ENCODE results near the gene NRXN3. TPM values are rescaled to one million over a fixed set of nuclear protein-coding genes. Genes with fewer than 3 reads are reported as not detected.
A peak's percentile ranks its signal among the peaks of the same experiment; 100 is the strongest.

NRXN3 gene
- total RNA-seq, 1 experiment from 2014 or later = not detected

DNA sequence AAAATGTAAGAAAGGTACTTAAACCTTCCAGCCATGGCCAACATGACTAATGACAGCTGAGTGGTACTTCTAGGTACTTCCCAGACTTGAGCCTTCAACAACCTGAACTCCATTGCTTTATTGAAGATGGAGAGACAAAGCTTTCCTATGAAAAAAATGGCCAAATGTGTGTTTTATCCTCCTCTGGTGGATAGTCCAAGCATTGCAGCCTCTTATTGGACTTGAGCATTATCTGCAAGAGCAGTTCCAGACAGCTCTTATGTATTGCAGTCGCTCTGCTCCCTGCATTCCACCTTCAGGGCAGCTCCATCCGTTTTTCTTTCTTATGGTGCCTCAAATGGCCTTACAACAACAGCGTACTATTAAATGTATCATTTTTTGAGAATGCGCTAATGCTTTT, 588.2 kb downstream of the NRXN3 start:
- H3K36me3 ChIP-seq (ENCODE audit: control insufficient read depth in 1 of 2, insufficient read depth in 2 of 2, low read length in 2 of 2) = no peaks in the 10 kb centered on the region
- H3K27me3 ChIP-seq (ENCODE audit: insufficient read depth, low read length) = no peaks in the 10 kb centered on the region
- ATAC-seq = peak; percentile 34; the same call in 1 of the 2 replicates
- BruUV-seq (replicated peaks) = no TSS peak
- no peaks in the 10 kb centered on the region for H3K9me3 ChIP-seq (ENCODE audit: control insufficient read depth in 1 of 2, insufficient read depth in 1 of 2, low read depth in 1 of 2, low read length in 2 of 2)
- H3K9ac ChIP-seq (ENCODE audit: low read length) = no peak overlapping the region
- H3K4me3 ChIP-seq (replicated peaks in 1 of 2; ENCODE audit: low read depth in 1 of 2, low read length in 2 of 2) = no peak overlapping the region
- DNase-seq (ENCODE audit: low read depth, low spot score) = peak; percentile 4
- TF ChIP-seq CTCF (IDR thresholded peaks at IDR 0.05 in 2 of 3, conservative IDR thresholded peaks at IDR 0.05 in 1 of 3; ENCODE audit: borderline replicate concordance in 1 of 3, insufficient read depth in 1 of 3, low read depth in 2 of 3, low read length in 2 of 3) (peak in 2 of 3 experiments; percentile 48 to 57; a peak in 4 of 6 replicates), ATF3 (IDR thresholded peaks at IDR 0.05) (no peak)
- RAD21 ChIA-PET (ENCODE audit: low non-redundant PET in 1 of 2, low total read pairs in 2 of 2, uncharacterized antibody in 2 of 2, unreplicated experiment in 2 of 2) = no interaction called here
- H3K4me1 ChIP-seq (ENCODE audit: control insufficient read depth in 1 of 2, insufficient read depth in 2 of 2, low read length in 2 of 2) = no peaks in the 10 kb centered on the region
- no peak overlapping the region for H3K4me2 ChIP-seq (ENCODE audit: low read length)
- POLR2A ChIA-PET = no interaction called here
- H3K27ac ChIP-seq (ENCODE audit: low read depth, low read length) = no peak overlapping the region
- no peaks in the 10 kb centered on the region for H4K20me1 ChIP-seq (ENCODE audit: insufficient read depth)
- H3K79me2 ChIP-seq (ENCODE audit: insufficient read depth, low read length) = no peaks in the 10 kb centered on the region
- no peaks in the 10 kb centered on the region for H3K9me2 ChIP-seq (ENCODE audit: insufficient read depth)
- intact Hi-C loops (cut with micrococcal nuclease) = no loop called here
- CTCF ChIA-PET = interaction anchor here (0.7 kb wide), 1 partner anchor 15 kb away, joined by 3 read pairs; no protein-coding TSS in a partner anchor
- H2AFZ ChIP-seq (ENCODE audit: low read depth, low read length, poor library complexity, severe bottlenecking) = no peak overlapping the region

- ATAC-seq (no peak), DNase-seq (ENCODE audit: low read depth, low spot score) (no peak)
- Histone ChIP-seq H3K4me3 (replicated peaks in 1 of 2; ENCODE audit: low read depth in 1 of 2, low read length in 2 of 2) (no peak overlapping the region), H4K20me1 (ENCODE audit: insufficient read depth) (no peaks in the 10 kb centered on the region), H3K27ac (ENCODE audit: low read depth, low read length) (no peak overlapping the region), H3K27me3 (ENCODE audit: insufficient read depth, low read length) (no peaks in the 10 kb centered on the region), H2AFZ (ENCODE audit: low read depth, low read length, poor library complexity, severe bottlenecking) (no peak overlapping the region), H3K9ac (ENCODE audit: low read length) (no peak overlapping the region), H3K79me2 (ENCODE audit: insufficient read depth, low read length) (no peaks in the 10 kb centered on the region), H3K9me2 (ENCODE audit: insufficient read depth) (no peaks in the 10 kb centered on the region), H3K9me3 (ENCODE audit: control insufficient read depth in 1 of 2, insufficient read depth in 1 of 2, low read depth in 1 of 2, low read length in 2 of 2) (no peaks in the 10 kb centered on the region), H3K4me2 (ENCODE audit: low read length) (no peak overlapping the region), H3K36me3 (ENCODE audit: control insufficient read depth in 1 of 2, insufficient read depth in 2 of 2, low read length in 2 of 2) (no peaks in the 10 kb centered on the region), H3K4me1 (ENCODE audit: control insufficient read depth in 1 of 2, insufficient read depth in 2 of 2, low read length in 2 of 2) (no peaks in the 10 kb centered on the region)
- BruUV-seq (replicated peaks) = no TSS peak
- POLR2A ChIA-PET = no interaction called here
- RAD21 ChIA-PET (ENCODE audit: low non-redundant PET in 1 of 2, low total read pairs in 2 of 2, uncharacterized antibody in 2 of 2, unreplicated experiment in 2 of 2) = no interaction called here
- CTCF ChIA-PET = no interaction called here
- intact Hi-C loops (cut with micrococcal nuclease) = no loop called here
- no peak for TF ChIP-seq SRF (IDR thresholded peaks at IDR 0.05; ENCODE audit: low read depth)
- no peak for TF ChIP-seq EZH2phosphoT487 (IDR thresholded peaks at IDR 0.05; ENCODE audit: borderline replicate concordance)
- no peak for TF ChIP-seq FOSL1 (IDR thresholded peaks at IDR 0.05; ENCODE audit: low read depth)
- TF ChIP-seq YY1 (IDR thresholded peaks at IDR 0.05; ENCODE audit: extremely low read depth, insufficient replicate concordance, low read depth, low read length) = no peak
- TF ChIP-seq CEBPB (IDR thresholded peaks at IDR 0.05; ENCODE audit: low read depth) = no peak
- TF ChIP-seq RAD21 (IDR thresholded peaks at IDR 0.05; ENCODE audit: low read depth) = no peak
- TF ChIP-seq REST (IDR thresholded peaks at IDR 0.05; ENCODE audit: low read depth) = no peak
- TF ChIP-seq EZH2 (IDR thresholded peaks at IDR 0.05) = no peak
- no peak for TF ChIP-seq POLR2A (IDR thresholded peaks at IDR 0.05; ENCODE audit: borderline replicate concordance, extremely low read depth, insufficient read depth, insufficient read length)
- TF ChIP-seq ELF1 (IDR thresholded peaks at IDR 0.05; ENCODE audit: borderline replicate concordance, low read depth) = no peak
- TF ChIP-seq SIN3A (IDR thresholded peaks at IDR 0.05; ENCODE audit: low read depth) = no peak
- no peak for TF ChIP-seq ZFX (IDR thresholded peaks at IDR 0.05)
- TF ChIP-seq SP1 (IDR thresholded peaks at IDR 0.05; ENCODE audit: low read depth) = no peak
Observed at GRCh38 chr14:78762331-78762730, 592.2 kb downstream of the NRXN3 start.

Data from HCT116 (cell line).